Activated naive CD8-positive, alpha-beta T cell (primary cell): Measurements from ENCODE around the gene RABGAP1L.

Experiments used
- H3K27ac Mint-ChIP-seq: one replicate; pipeline ENCODE4 v1.8.0; 2021; ENCODE audit warnings: mixed read lengths
- H3K27me3 Mint-ChIP-seq: one replicate; pipeline ENCODE4 v1.8.0; 2021; ENCODE audit warnings: mixed read lengths
- H3K36me3 Mint-ChIP-seq: one replicate; pipeline ENCODE4 v1.8.0; 2021; ENCODE audit warnings: mixed read lengths
- H3K4me1 Mint-ChIP-seq: one replicate; pipeline ENCODE4 v1.8.0; 2021; ENCODE audit warnings: low read depth, mixed read lengths
- H3K4me3 Mint-ChIP-seq: one replicate; pipeline ENCODE4 v1.8.0; 2021; ENCODE audit warnings: mild to moderate bottlenecking, mixed read lengths
- H3K9me3 Mint-ChIP-seq: one replicate; pipeline ENCODE4 v1.8.0; 2021; ENCODE audit warnings: low read depth, mixed read lengths

Gene RABGAP1L

DNA sequence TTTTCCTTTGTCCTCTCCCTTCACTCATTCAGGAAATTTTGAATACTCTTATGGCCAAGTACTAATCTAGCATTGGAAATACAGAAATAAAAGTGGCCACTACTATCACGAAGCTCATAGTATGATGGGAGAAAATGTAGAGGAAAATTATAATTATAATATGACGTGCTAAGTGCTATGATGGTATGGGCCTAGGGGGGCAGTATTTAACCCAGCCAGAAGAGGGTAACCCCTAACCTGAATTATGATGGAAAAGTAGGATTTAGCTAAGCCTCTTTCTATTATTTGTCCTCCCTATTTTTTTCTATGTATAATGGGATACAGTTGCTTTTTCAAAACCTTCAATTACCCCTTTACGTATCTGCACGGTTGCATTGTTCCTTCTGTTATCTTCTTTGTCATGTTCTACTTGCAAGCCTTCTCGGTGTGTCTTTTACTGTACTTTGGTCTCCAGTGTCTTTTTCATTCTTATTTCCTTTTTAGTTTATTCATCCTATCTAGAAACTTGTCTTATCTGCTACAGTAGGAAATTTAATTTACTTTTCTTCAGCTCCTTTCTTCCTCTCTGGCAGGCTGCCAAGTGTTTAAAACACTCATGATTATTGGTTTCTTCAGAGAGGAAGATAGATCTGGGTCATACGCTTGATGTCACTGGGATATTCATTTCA is 199.6 kb downstream of the RABGAP1L start:
- Mint-ChIP-seq H3K4me1 (peaks cover 4% of the 10 kb centered on the region), H3K4me3 (no peak overlapping the region), H3K27ac (no peak overlapping the region), H3K36me3 (peaks cover 10% of the 10 kb centered on the region), H3K9me3 (no peaks in the 10 kb centered on the region), H3K27me3 (no peaks in the 10 kb centered on the region)

- H3K27ac Mint-ChIP-seq, result no peak overlapping the region
Measured at GRCh38 chr1:174359454-174359805, 200.1 kb downstream of the RABGAP1L start.

GRCh38 chr1:174364996-174365736 is 205.8 kb downstream of the RABGAP1L start:
- no peaks in the 10 kb centered on the region for H3K27me3 Mint-ChIP-seq
- no peaks in the 10 kb centered on the region for H3K9me3 Mint-ChIP-seq
- no peaks in the 10 kb centered on the region for H3K4me1 Mint-ChIP-seq
- no peak overlapping the region for H3K27ac Mint-ChIP-seq
- no peak overlapping the region for H3K4me3 Mint-ChIP-seq
- peaks cover 16% of the 10 kb centered on the region for H3K36me3 Mint-ChIP-seq

More at GRCh38 chr1:174359454-174359805, 200.1 kb downstream of the RABGAP1L start:
- H3K36me3 Mint-ChIP-seq, result peaks cover 10% of the 10 kb centered on the region
- no peaks in the 10 kb centered on the region for H3K27me3 Mint-ChIP-seq
- H3K9me3 Mint-ChIP-seq, result no peaks in the 10 kb centered on the region
- peaks cover 4% of the 10 kb centered on the region for H3K4me1 Mint-ChIP-seq
- no peak overlapping the region for H3K4me3 Mint-ChIP-seq

GRCh38 chr1:174366946-174367345 is 207.6 kb downstream of the RABGAP1L start:
- no peak overlapping the region for H3K4me3 Mint-ChIP-seq
- no peak overlapping the region for H3K27ac Mint-ChIP-seq
- H3K27me3 Mint-ChIP-seq, result no peaks in the 10 kb centered on the region
- H3K36me3 Mint-ChIP-seq, result peaks cover 16% of the 10 kb centered on the region
- H3K9me3 Mint-ChIP-seq, result no peaks in the 10 kb centered on the region
- no peaks in the 10 kb centered on the region for H3K4me1 Mint-ChIP-seq

- no peaks in the 10 kb centered on the region for H3K9me3 Mint-ChIP-seq
- no peaks in the 10 kb centered on the region for H3K27me3 Mint-ChIP-seq
- no peak overlapping the region for H3K27ac Mint-ChIP-seq
- no peaks in the 10 kb centered on the region for H3K4me1 Mint-ChIP-seq
- H3K36me3 Mint-ChIP-seq, result peaks cover 14% of the 10 kb centered on the region
- H3K4me3 Mint-ChIP-seq, result no peak overlapping the region
Measured at GRCh38 chr1:174367892-174368291, 208.6 kb downstream of the RABGAP1L start.

- Mint-ChIP-seq H3K4me1 (no peaks in the 10 kb centered on the region), H3K27me3 (no peaks in the 10 kb centered on the region), H3K4me3 (no peak overlapping the region), H3K9me3 (peaks cover 7% of the 10 kb centered on the region), H3K36me3 (peaks cover 24% of the 10 kb centered on the region), H3K27ac (no peak overlapping the region)
Measured at GRCh38 chr1:174376030-174376429, 216.7 kb downstream of the RABGAP1L start.

GRCh38 chr1:174391716-174392115 is 232.4 kb downstream of the RABGAP1L start:
- Mint-ChIP-seq H3K4me3 (no peak overlapping the region), H3K4me1 (no peaks in the 10 kb centered on the region), H3K9me3 (peaks cover 11% of the 10 kb centered on the region), H3K27ac (no peak overlapping the region), H3K27me3 (no peaks in the 10 kb centered on the region), H3K36me3 (peaks cover 28% of the 10 kb centered on the region)

DNA sequence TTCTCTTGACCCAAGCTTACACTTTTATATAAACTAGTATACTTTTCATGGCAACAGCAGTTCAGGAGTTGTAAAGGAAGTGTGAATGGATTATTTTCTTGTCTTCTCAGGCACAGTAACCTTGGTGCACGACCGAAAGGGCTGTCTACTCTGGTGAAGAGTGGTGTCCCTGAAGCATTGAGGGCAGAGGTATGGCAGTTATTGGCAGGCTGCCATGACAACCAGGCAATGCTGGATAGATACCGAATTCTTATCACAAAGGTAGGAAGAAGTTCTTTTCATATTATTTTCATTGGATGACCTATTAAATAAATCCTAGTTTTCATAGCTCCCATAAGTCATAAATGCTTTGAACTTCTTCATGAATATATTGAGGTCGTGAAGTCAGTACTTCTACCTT is 234.6 kb downstream of the RABGAP1L start:
- Mint-ChIP-seq H3K9me3 (peaks cover 11% of the 10 kb centered on the region), H3K4me3 (no peak overlapping the region), H3K27me3 (no peaks in the 10 kb centered on the region), H3K36me3 (peaks cover 41% of the 10 kb centered on the region), H3K27ac (no peak overlapping the region), H3K4me1 (no peaks in the 10 kb centered on the region)

DNA sequence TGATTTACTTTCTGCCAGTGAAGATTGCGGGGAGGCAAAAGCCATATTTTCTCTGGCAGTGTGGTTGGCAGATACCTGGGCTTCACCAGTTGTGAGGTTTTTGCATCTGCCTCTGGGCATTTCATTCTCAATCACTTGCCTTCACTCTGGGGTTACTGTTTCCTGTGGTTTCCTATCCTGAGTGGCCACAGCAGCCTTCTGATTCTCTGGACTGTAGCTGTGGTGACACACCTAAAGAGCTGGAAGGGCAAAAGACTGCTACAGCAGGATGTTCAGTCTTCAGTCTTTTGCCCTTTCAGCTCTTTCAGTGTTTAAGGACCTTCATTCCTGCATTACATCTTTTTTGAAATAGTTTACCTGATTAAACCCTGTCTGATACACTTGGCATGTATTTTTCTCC is 237.9 kb downstream of the RABGAP1L start:
- Mint-ChIP-seq H3K9me3 (peaks cover 3% of the 10 kb centered on the region), H3K4me1 (no peaks in the 10 kb centered on the region), H3K36me3 (peaks cover 53% of the 10 kb centered on the region), H3K27me3 (no peaks in the 10 kb centered on the region), H3K4me3 (no peak overlapping the region), H3K27ac (no peak overlapping the region)

DNA sequence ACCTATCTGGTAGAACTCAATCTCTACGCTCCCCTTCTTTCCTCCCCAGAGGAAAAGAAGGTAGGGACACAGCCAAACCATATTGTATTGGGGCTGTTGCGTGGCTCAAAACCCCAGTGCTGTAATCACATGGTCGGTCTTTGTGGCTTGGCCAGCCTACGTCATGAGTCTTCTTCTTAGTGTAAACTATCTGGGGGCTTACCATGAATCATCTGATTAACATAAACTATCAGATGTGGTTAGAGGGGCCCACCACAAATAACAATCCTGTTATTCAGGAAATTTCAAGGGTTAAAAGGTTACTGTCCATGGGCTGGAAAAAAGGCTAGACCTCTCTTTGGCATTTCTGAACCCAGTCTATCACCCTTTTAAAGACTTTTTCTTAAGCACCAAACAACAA is 238.9 kb downstream of the RABGAP1L start:
- Mint-ChIP-seq H3K4me3 (no peak overlapping the region), H3K27ac (no peak overlapping the region), H3K9me3 (no peaks in the 10 kb centered on the region), H3K36me3 (peaks cover 53% of the 10 kb centered on the region), H3K4me1 (no peaks in the 10 kb centered on the region), H3K27me3 (no peaks in the 10 kb centered on the region)

GRCh38 chr1:174399211-174399610 is 239.9 kb downstream of the RABGAP1L start:
- no peaks in the 10 kb centered on the region for H3K27me3 Mint-ChIP-seq
- H3K27ac Mint-ChIP-seq, result no peak overlapping the region
- H3K9me3 Mint-ChIP-seq, result no peaks in the 10 kb centered on the region
- H3K36me3 Mint-ChIP-seq, result peaks cover 49% of the 10 kb centered on the region
- no peaks in the 10 kb centered on the region for H3K4me1 Mint-ChIP-seq
- H3K4me3 Mint-ChIP-seq, result no peak overlapping the region

DNA sequence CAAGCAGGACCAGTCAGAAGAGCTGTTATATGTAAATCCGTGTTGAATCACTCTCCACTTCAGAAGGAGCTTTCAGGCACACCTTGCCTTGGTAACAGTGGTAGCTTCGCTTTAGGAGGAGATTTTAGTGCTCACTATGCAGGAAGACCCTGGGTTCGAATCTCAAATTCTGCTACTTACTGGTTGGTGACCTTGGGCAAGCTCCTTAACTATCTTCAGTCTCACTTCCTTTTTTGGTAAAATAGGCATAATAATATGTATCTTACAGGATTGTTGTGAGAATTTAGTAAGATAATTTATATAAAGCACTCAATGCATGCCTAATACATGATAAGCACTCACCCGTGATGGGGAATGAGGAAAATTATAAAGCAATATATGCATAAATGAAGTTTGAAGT is 241.8 kb downstream of the RABGAP1L start:
- H3K9me3 Mint-ChIP-seq, result no peaks in the 10 kb centered on the region
- H3K36me3 Mint-ChIP-seq, result peaks cover 51% of the 10 kb centered on the region
- H3K27me3 Mint-ChIP-seq, result no peaks in the 10 kb centered on the region
- no peak overlapping the region for H3K27ac Mint-ChIP-seq
- no peaks in the 10 kb centered on the region for H3K4me1 Mint-ChIP-seq
- H3K4me3 Mint-ChIP-seq, result no peak overlapping the region

GRCh38 chr1:174405219-174405618 is 245.9 kb downstream of the RABGAP1L start:
- Mint-ChIP-seq H3K36me3 (peaks cover 37% of the 10 kb centered on the region), H3K27me3 (no peaks in the 10 kb centered on the region), H3K9me3 (peaks cover 12% of the 10 kb centered on the region), H3K4me1 (peaks cover 2% of the 10 kb centered on the region), H3K4me3 (no peak overlapping the region), H3K27ac (no peak overlapping the region)

- H3K27me3 Mint-ChIP-seq, result no peaks in the 10 kb centered on the region
- no peak overlapping the region for H3K4me3 Mint-ChIP-seq
- H3K27ac Mint-ChIP-seq, result no peak overlapping the region
- H3K4me1 Mint-ChIP-seq, result peaks cover 7% of the 10 kb centered on the region
- peaks cover 13% of the 10 kb centered on the region for H3K9me3 Mint-ChIP-seq
- peaks cover 37% of the 10 kb centered on the region for H3K36me3 Mint-ChIP-seq
Measured at GRCh38 chr1:174406421-174406820, 247.1 kb downstream of the RABGAP1L start.

DNA sequence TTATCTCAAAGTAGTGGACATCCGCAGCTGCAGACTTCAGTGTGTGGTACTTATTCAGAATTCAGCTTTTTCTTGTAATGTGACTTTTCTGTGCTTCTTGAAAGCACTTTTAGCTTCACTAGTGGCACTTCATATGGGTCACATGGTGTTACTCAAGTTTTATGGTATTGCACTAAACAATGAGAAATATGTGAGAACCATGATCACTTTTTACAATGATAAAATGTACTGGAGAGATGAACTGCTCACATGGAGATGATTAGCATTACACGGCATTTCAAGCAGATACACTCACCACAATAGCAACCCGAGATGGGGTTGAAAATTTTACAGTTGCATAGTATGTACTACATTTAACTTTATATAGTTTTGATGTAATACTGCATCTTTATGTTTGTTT is 248.3 kb downstream of the RABGAP1L start:
- Mint-ChIP-seq H3K27ac (no peak overlapping the region), H3K36me3 (peaks cover 39% of the 10 kb centered on the region), H3K9me3 (peaks cover 22% of the 10 kb centered on the region), H3K4me1 (peaks cover 13% of the 10 kb centered on the region), H3K27me3 (no peaks in the 10 kb centered on the region), H3K4me3 (no peak overlapping the region)

- peaks cover 36% of the 10 kb centered on the region for H3K36me3 Mint-ChIP-seq
- no peak overlapping the region for H3K27ac Mint-ChIP-seq
Measured at GRCh38 chr1:174408146-174408545, 248.8 kb downstream of the RABGAP1L start.

More at GRCh38 chr1:174408146-174408545, 248.8 kb downstream of the RABGAP1L start:
- peaks cover 15% of the 10 kb centered on the region for H3K4me1 Mint-ChIP-seq
- no peaks in the 10 kb centered on the region for H3K27me3 Mint-ChIP-seq
- no peak overlapping the region for H3K4me3 Mint-ChIP-seq
- H3K9me3 Mint-ChIP-seq, result peaks cover 22% of the 10 kb centered on the region
